Coronary artery (tissue), 2 donors: ENCODE data around the gene MACROD2.

Experiments used
- DNase-seq: peaks from one replicate; pipeline ENCODE4 v3.0.0-alpha.2; 2017; ENCODE audit warnings: low spot score
- H3K27ac ChIP-seq, 2 donors: fragments of 200-600 bp; sonication (generic); one replicate each; pipeline ENCODE4 v1.5.1; 2016 to 2019
- H3K4me3 ChIP-seq: fragments of 200-600 bp; sonication (generic); 2 replicates; pipeline ENCODE4 v1.5.1; 2016; ENCODE audit warnings: mild to moderate bottlenecking, moderate library complexity
- TF ChIP-seq, protein P1 (sequence below): fragments of 200-600 bp; sonication (generic); IDR thresholded peaks from one replicate; pipeline ENCODE4 v1.5.1; 2019; ENCODE audit warnings: antibody characterized with exemption

Gene MACROD2

DNA sequence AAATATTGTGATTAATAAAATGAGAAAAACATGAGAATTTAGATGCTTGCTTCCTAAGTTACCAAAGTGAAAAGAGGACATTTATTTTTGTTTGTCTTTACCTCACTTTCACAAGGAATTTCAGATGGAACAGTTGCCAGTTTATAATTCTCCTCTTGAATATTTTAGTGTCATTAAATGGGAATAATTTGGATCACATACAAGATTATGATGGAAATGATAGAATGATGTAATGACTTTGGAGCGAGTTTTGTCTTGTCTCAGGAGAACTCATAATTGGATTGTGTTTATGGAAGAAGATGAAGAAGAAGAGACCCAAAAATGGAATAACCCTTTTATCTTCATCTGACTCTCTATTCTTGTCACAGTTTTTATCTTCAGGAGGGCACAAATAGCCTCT lies 515.0 kb downstream of the MACROD2 start:
- TF ChIP-seq, protein P1, sequence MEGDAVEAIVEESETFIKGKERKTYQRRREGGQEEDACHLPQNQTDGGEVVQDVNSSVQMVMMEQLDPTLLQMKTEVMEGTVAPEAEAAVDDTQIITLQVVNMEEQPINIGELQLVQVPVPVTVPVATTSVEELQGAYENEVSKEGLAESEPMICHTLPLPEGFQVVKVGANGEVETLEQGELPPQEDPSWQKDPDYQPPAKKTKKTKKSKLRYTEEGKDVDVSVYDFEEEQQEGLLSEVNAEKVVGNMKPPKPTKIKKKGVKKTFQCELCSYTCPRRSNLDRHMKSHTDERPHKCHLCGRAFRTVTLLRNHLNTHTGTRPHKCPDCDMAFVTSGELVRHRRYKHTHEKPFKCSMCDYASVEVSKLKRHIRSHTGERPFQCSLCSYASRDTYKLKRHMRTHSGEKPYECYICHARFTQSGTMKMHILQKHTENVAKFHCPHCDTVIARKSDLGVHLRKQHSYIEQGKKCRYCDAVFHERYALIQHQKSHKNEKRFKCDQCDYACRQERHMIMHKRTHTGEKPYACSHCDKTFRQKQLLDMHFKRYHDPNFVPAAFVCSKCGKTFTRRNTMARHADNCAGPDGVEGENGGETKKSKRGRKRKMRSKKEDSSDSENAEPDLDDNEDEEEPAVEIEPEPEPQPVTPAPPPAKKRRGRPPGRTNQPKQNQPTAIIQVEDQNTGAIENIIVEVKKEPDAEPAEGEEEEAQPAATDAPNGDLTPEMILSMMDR = no peak
- no peak for DNase-seq
- Histone ChIP-seq H3K27ac (no peak overlapping the region), H3K4me3 (no peak overlapping the region)

DNA sequence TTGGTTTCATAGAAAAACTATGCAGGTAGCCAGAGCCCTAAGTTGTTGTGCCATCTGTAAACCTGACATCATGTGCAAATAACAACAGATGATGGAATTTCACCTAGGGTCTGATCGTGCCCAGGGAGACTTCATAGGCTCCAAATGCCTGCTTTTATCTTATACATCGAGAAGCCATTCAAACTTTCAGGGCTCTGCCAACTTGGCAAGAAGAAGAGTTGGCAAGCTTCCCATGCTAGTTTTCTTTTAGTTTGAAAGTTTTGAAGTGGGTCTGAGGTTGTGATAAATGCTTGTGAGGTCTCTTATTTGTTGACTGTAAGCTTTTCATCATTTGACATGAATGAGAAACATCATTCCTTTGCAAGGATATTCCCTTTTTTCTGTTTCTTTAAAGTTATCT lies 517.5 kb downstream of the MACROD2 start:
- TF ChIP-seq, protein P1 = no peak
- Histone ChIP-seq H3K4me3 (no peak overlapping the region), H3K27ac (no peak overlapping the region)
- no peak for DNase-seq

DNA sequence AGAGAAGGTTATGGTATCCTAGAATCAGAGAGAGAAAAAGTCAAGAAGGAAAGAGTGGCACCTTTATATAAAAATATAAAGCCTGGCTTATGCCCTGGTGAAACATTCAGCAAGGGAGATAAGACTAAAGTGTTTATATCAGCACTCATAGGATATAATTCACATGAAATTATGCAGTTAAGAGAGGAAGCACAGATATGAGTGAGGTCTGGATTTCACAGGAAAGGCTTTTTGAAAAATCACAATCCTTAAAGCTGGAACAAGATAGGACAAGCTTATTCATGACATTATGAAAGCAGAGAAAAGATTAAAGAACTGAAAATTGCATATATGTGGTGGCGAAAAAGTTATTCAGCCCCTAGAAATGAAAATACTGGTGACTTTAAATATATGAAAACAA lies 523.3 kb downstream of the MACROD2 start:
- TF ChIP-seq, protein P1 = no peak
- no peak for DNase-seq
- H3K4me3 ChIP-seq = no peak overlapping the region
- H3K27ac ChIP-seq = no peak overlapping the region

DNA sequence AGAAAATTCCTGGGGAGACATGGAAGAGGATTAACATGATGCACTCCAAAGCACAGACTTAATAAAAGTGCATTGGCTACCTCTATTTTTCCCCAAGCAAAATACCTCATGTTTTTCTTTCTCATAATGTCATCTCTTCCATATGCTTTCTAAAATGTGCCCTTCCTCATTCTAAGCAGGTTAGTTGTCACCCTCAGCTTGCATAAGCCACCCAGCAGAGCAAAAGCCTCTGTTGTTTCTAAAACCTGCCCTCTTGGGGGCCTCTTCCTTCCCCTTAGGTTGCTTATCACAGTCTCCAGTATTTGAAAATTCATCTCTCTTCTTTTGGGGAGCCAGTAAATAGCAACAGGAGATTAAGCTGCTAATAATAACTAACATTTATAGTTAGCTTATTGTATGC lies 525.7 kb downstream of the MACROD2 start:
- H3K27ac ChIP-seq = no peak overlapping the region
- TF ChIP-seq, protein P1 = no peak
- DNase-seq = no peak
- H3K4me3 ChIP-seq = no peak overlapping the region

DNA sequence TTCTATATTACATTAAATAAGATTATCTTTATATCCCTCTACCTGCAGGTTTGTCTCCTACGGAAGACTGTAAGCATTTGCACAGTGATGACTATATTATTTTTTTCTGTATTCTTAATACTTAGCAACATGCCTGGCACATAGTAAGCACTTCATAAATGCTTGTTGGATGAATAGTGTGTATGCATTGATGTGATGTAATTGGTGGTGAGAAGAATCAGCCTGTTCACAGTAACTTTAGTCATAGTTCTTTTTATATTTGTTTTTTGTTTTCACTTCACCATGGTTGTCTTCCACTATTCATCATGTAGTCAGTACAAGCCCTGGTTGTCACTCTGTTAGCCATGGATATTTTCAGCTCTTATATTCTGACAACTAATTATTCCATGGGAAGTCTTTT lies 526.1 kb downstream of the MACROD2 start:
- Histone ChIP-seq H3K27ac (no peak overlapping the region), H3K4me3 (no peak overlapping the region)
- DNase-seq = no peak
- TF ChIP-seq, protein P1 = no peak

DNA sequence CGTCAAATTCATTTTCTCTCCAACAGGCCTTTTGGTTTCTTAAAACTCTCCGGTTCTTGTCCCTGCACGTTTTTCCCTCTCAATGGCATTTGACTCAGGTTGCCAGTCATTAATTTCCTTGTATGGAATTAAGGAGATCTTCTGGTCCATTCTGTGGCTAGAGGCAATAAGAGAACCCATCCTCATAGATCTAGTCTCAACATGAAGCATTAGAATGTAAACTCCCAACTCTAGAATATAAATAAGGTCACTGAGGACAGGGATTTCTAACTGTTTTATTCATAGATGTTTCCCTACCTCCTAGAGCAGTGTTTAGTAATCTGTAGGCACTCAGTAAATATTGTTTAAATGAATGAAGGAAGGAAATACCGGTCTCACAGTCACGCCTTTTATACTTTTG lies 527.3 kb downstream of the MACROD2 start:
- TF ChIP-seq, protein P1 = no peak
- DNase-seq = no peak
- H3K27ac ChIP-seq = no peak overlapping the region

DNA sequence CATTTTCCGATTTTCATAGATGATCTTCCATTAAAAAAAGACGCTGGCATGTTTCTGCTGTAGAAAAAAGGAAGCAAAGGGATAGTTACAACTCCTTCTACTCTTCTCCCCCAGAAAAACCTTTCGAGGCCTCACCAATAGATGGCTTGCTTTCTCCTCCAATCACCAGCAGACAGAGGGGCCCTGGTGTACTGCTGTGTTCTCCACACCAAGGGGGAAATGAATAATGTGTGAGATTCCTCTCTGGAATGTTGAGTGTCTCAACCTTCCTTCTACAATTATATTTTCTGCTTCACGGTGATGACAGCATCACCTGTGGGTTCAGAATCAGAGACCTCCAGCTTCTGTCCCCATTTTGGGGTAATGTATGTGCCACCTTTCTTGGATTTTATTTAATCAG lies 527.8 kb downstream of the MACROD2 start:
- no peak for DNase-seq
- H3K4me3 ChIP-seq = no peak overlapping the region
- H3K27ac ChIP-seq = no peak overlapping the region
- TF ChIP-seq, protein P1 = no peak

More for the DNA sequence above, 527.3 kb downstream of the MACROD2 start:
- no peak overlapping the region for H3K4me3 ChIP-seq
